OCI-LY7 (cell line): ENCODE data around the gene ZNF609.

Experiments used
- EZH2phosphoT487 ChIP-seq: fragments of 200-600 bp; sonication (generic); IDR thresholded peaks from 2 replicates; pipeline ENCODE4 v1.6.1; 2018; ENCODE audit warnings: low read depth, borderline replicate concordance, mild to moderate bottlenecking, mixed run types, antibody characterized with exemption, low read length, moderate library complexity, mixed read lengths
- TF ChIP-seq, protein P1 (sequence below): fragments of 200-600 bp; sonication (generic); conservative IDR thresholded peaks from 2 replicates; pipeline ENCODE4 v1.5.1; 2014; ENCODE audit warnings: mild to moderate bottlenecking, antibody characterized with exemption, low read length, moderate library complexity, mixed read lengths

DNA sequence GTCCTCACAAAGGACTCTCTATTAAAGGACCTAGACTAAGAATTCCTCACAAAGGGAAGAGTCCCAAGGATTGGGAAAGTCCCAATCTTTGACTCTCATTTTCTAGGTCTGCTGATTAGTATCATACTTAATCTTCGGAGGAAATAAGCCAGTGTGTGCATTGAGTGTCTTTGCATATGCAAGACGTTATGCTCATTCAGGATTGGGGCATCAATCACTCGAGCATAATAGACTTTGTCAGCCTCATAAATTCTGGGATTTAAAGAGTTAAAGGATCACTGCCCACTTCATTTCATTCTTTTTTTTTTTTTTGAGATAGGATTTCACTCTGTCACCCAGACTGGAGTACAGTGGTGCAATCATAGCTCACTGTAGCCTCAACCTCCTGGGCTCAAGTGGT is 160.7 kb downstream of the ZNF609 start:
- TF ChIP-seq, protein P1, sequence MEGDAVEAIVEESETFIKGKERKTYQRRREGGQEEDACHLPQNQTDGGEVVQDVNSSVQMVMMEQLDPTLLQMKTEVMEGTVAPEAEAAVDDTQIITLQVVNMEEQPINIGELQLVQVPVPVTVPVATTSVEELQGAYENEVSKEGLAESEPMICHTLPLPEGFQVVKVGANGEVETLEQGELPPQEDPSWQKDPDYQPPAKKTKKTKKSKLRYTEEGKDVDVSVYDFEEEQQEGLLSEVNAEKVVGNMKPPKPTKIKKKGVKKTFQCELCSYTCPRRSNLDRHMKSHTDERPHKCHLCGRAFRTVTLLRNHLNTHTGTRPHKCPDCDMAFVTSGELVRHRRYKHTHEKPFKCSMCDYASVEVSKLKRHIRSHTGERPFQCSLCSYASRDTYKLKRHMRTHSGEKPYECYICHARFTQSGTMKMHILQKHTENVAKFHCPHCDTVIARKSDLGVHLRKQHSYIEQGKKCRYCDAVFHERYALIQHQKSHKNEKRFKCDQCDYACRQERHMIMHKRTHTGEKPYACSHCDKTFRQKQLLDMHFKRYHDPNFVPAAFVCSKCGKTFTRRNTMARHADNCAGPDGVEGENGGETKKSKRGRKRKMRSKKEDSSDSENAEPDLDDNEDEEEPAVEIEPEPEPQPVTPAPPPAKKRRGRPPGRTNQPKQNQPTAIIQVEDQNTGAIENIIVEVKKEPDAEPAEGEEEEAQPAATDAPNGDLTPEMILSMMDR = no peak
- no peak for TF ChIP-seq EZH2phosphoT487
